T-helper 17 cell (primary cell): ENCODE results near the gene KDM4D. TPM values are rescaled to one million over a fixed set of nuclear protein-coding genes. Genes with fewer than 3 reads are reported as not detected.
A peak's percentile ranks its signal among the peaks of the same experiment; 100 is the strongest.
"Not testable (repeated sequence)": the region's sequence is repeated elsewhere in the genome, so short reads cannot be mapped to it uniquely, and the experiment has no call there.

Experiments
- ATAC-seq: fragments of 150-1000 bp; cut with Tn5 transposase; 2 replicates; pipeline ENCODE4 v1.10.0; 2021; ENCODE audit warnings: mild to moderate bottlenecking, moderate library complexity
- DNase-seq, 3 donors: peaks; one replicate each; pipeline versions ENCODE4 v3.0.0 to v3.0.0-alpha.2; 2020 to 2021
- H3K9me3 ChIP-seq: one replicate; pipeline ENCODE4 v1.7.0; 2013; ENCODE audit warnings: low read length, mild to moderate bottlenecking; ENCODE audit not compliant: control insufficient read depth, poor library complexity, severe bottlenecking
- H3K27ac Mint-ChIP-seq: one replicate; pipeline ENCODE4 v1.8.0; 2022; ENCODE audit warnings: mild to moderate bottlenecking, moderate library complexity, mixed read lengths
- H3K27me3 Mint-ChIP-seq: one replicate; pipeline ENCODE4 v1.8.0; 2022; ENCODE audit warnings: mixed read lengths
- H3K36me3 Mint-ChIP-seq: one replicate; pipeline ENCODE4 v1.8.0; 2022; ENCODE audit warnings: low read depth, mixed read lengths
- H3K4me1 Mint-ChIP-seq: one replicate; pipeline ENCODE4 v1.8.0; 2022; ENCODE audit warnings: mild to moderate bottlenecking, mixed read lengths
- H3K4me3 Mint-ChIP-seq: one replicate; pipeline ENCODE4 v1.8.0; 2022; ENCODE audit warnings: mild to moderate bottlenecking, moderate library complexity, mixed read lengths
- total RNA-seq, 4 donors: library from RNA in 2 of 4; stranded (reverse) in 2 of 4; gene quantifications; one replicate each; pipeline ENCODE4 v1.2.3 and lab custom pipeline; 2022 to 2026

KDM4D gene
- total RNA-seq, 2 donors from 2014 or later, result 0.23 to 0.27 TPM

GRCh38 chr11:95024958-95025357, 51.4 kb downstream of the KDM4D start, which contains the start of gene KDM4E:
KDM4E (plus strand) TSS chr11:95025258; CDS start chr11:95025558, 300 bp downstream.
- no peaks in the 10 kb centered on the region for H3K4me1 Mint-ChIP-seq
- ATAC-seq, result no peak

DNA sequence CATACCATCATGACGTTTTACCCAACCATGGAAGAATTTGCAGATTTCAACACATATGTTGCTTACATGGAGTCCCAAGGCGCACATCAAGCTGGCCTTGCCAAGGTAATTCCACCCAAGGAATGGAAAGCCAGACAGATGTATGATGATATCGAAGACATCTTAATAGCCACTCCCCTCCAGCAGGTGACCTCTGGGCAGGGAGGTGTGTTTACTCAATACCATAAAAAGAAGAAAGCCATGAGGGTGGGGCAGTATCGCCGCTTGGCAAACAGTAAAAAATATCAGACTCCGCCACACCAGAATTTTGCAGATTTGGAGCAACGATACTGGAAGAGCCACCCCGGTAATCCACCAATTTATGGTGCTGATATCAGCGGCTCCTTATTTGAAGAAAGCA, 52.1 kb downstream of the KDM4D start:
- ATAC-seq, result not testable (repeated sequence)

More at GRCh38 chr11:95024958-95025357, 51.4 kb downstream of the KDM4D start, which contains the start of gene KDM4E:
- no peak for DNase-seq
- no peak within 1 kb of the TSS for H3K27ac Mint-ChIP-seq
- no peaks in the 10 kb centered on the region for H3K36me3 Mint-ChIP-seq
- no peaks in the 10 kb centered on the region for H3K27me3 Mint-ChIP-seq
- no peak within 1 kb of the TSS for H3K4me3 Mint-ChIP-seq
- no peaks in the 10 kb centered on the region for H3K9me3 ChIP-seq

GRCh38 chr11:95028357-95028756, 54.8 kb downstream of the KDM4D start:
- H3K36me3 Mint-ChIP-seq, result no peaks in the 10 kb centered on the region
- no peak overlapping the region for H3K27ac Mint-ChIP-seq
- ATAC-seq, result no peak
- no peaks in the 10 kb centered on the region for H3K9me3 ChIP-seq
- no peaks in the 10 kb centered on the region for H3K4me1 Mint-ChIP-seq
- no peak overlapping the region for H3K4me3 Mint-ChIP-seq
- DNase-seq, result no peak
- peaks cover 9% of the 10 kb centered on the region for H3K27me3 Mint-ChIP-seq

More for the DNA sequence above, 52.1 kb downstream of the KDM4D start:
- H3K27ac Mint-ChIP-seq, H3K4me1 Mint-ChIP-seq, H3K9me3 ChIP-seq, H3K4me3 Mint-ChIP-seq, H3K36me3 Mint-ChIP-seq, H3K27me3 Mint-ChIP-seq, DNase-seq: not testable (repeated sequence)

DNA sequence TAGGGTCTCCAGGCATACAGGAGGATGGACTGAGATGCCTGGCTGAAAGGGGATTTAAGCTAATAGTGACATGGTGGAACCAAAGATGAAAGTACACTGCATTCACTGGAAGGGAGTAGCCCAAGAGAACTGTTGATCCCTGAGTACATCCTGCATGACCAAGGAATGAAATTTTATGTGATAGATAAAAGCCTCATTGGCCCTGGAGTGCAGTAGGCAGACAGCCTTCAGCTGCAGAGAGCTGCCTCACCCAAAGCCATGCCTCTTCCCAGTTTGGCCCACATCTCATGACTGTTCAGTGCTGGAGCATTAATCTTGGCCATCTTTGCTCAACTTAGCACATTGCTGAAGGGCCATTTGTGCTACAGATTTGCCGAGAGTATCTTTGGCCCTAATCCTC, 59.5 kb downstream of the KDM4D start:
- no peak overlapping the region for H3K4me3 Mint-ChIP-seq

GRCh38 chr11:95035316-95035715, 61.8 kb downstream of the KDM4D start:
- Mint-ChIP-seq H3K36me3 (peaks cover 2% of the 10 kb centered on the region), H3K27ac (no peak overlapping the region), H3K27me3 (peaks cover 42% of the 10 kb centered on the region), H3K4me3 (no peak overlapping the region), H3K4me1 (no peaks in the 10 kb centered on the region)
- ATAC-seq, result no peak
- no peak for DNase-seq
- no peaks in the 10 kb centered on the region for H3K9me3 ChIP-seq

More for the DNA sequence above, 59.5 kb downstream of the KDM4D start:
- no peaks in the 10 kb centered on the region for H3K9me3 ChIP-seq
- ATAC-seq (no peak), DNase-seq (no peak)
- Mint-ChIP-seq H3K27ac (no peak overlapping the region), H3K27me3 (peaks cover 25% of the 10 kb centered on the region), H3K36me3 (no peaks in the 10 kb centered on the region), H3K4me1 (no peaks in the 10 kb centered on the region)

GRCh38 chr11:95037356-95038035, 64.0 kb downstream of the KDM4D start:
- H3K36me3 Mint-ChIP-seq, H3K9me3 ChIP-seq, H3K4me1 Mint-ChIP-seq, H3K27ac Mint-ChIP-seq, DNase-seq: not testable (repeated sequence)
- peaks cover 54% of the 10 kb centered on the region for H3K27me3 Mint-ChIP-seq
- peak overlapping the region; percentile 7 for H3K4me3 Mint-ChIP-seq
- peak; percentile 50 for ATAC-seq

- ATAC-seq, result no peak
- no peak for DNase-seq
- peaks cover 6% of the 10 kb centered on the region for H3K4me1 Mint-ChIP-seq
- H3K27ac Mint-ChIP-seq, result no peak overlapping the region
- peaks cover 4% of the 10 kb centered on the region for H3K36me3 Mint-ChIP-seq
- H3K27me3 Mint-ChIP-seq, result peaks cover 77% of the 10 kb centered on the region
- H3K4me3 Mint-ChIP-seq, result no peak overlapping the region
- H3K9me3 ChIP-seq, result no peaks in the 10 kb centered on the region
Observed at GRCh38 chr11:95042239-95042638, 68.7 kb downstream of the KDM4D start.

- Mint-ChIP-seq H3K4me1 (peaks cover 6% of the 10 kb centered on the region), H3K36me3 (peaks cover 4% of the 10 kb centered on the region), H3K4me3 (no peak overlapping the region), H3K27me3 (peaks cover 77% of the 10 kb centered on the region), H3K27ac (no peak overlapping the region)
- no peak for DNase-seq
- H3K9me3 ChIP-seq, result no peaks in the 10 kb centered on the region
- ATAC-seq, result no peak
Observed at GRCh38 chr11:95042906-95043305, 69.4 kb downstream of the KDM4D start.

DNA sequence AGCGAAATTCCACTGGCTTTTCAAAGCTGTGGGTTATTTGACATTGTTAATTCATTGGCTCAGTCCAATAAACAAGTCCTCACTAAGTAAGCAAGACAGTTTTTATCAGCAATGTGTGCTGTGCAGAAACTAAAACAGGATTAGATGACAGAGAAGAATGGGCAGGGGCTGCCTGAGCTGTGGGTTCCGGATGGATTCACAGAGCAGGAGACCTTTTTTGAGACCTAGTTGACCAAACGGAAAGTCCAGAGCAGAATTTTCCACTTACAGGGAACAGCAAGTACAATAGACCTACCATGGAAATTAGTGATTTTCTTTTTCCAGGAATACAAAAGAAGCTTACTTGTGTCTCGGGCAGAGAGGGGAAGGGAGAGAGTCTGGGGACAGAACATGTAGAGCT, 70.5 kb downstream of the KDM4D start:
- DNase-seq (no peak), ATAC-seq (no peak)
- no peaks in the 10 kb centered on the region for H3K9me3 ChIP-seq
- Mint-ChIP-seq H3K36me3 (peaks cover 2% of the 10 kb centered on the region), H3K27ac (no peak overlapping the region), H3K27me3 (peaks cover 77% of the 10 kb centered on the region), H3K4me1 (peaks cover 6% of the 10 kb centered on the region), H3K4me3 (no peak overlapping the region)

- Mint-ChIP-seq H3K4me1 (peaks cover 6% of the 10 kb centered on the region), H3K27ac (no peak overlapping the region), H3K36me3 (peaks cover 2% of the 10 kb centered on the region), H3K27me3 (peaks cover 76% of the 10 kb centered on the region), H3K4me3 (no peak overlapping the region)
- no peaks in the 10 kb centered on the region for H3K9me3 ChIP-seq
- ATAC-seq, result no peak
- no peak for DNase-seq
Observed at GRCh38 chr11:95045812-95046211, 72.3 kb downstream of the KDM4D start.

Other genes with a start within 250 kb of the KDM4D start
- 1 to 10 TPM in 1 of 2 donors, under 1 TPM in 1; 0.25 to 2.0 TPM for gene AMOTL1, start 205.4 kb upstream of the KDM4D start, total RNA-seq
- gene CWC15, start 153 bp upstream of the KDM4D start, total RNA-seq, result 10 to 100 TPM; 77.0 to 88.9 TPM
- gene KDM4E, start 51.5 kb downstream of the KDM4D start, total RNA-seq, result not detected
- not detected for gene KDM4F, start 75.7 kb downstream of the KDM4D start, total RNA-seq
- gene SRSF8, start 93.2 kb downstream of the KDM4D start, total RNA-seq, result 10 to 100 TPM; 59.1 to 76.5 TPM
- gene ENDOD1, start 116.1 kb downstream of the KDM4D start, total RNA-seq, result 10 to 100 TPM in 1 of 2 donors, 1 to 10 TPM in 1; 7.3 to 22.5 TPM